Stimulated activated CD4-positive, alpha-beta T cell treated with anti-CD3 and anti-CD28 coated beads, Interleukin-15, amount 100 ng/mL, for 24 hours (primary cell): Measurements from ENCODE around the gene BBLN.

Experiments used
- DNase-seq: peaks from one replicate; pipeline ENCODE4 v3.0.0-alpha.2; 2020

Gene BBLN

GRCh38 chr9:128145951-128146351, 14.1 kb upstream of the BBLN start:
- no peak for DNase-seq

- no peak for DNase-seq
These were observed 13.4 kb upstream of the BBLN start for GRCh38 chr9:128146591-128147120.

GRCh38 chr9:128148509-128149000, 11.5 kb upstream of the BBLN start:
- no peak for DNase-seq

GRCh38 chr9:128149001-128149701, 10.9 kb upstream of the BBLN start, which contains the start of gene LCN2:
LCN2 (plus strand) TSS chr9:128149453; CDS start chr9:128149526, 73 bp downstream.
- DNase-seq: no peak

GRCh38 chr9:128149951-128150593, 10.0 kb upstream of the BBLN start:
- no peak for DNase-seq

- DNase-seq: no peak
These were observed 9.3 kb upstream of the BBLN start for GRCh38 chr9:128150594-128151308.

- no peak for DNase-seq
These were observed 8.5 kb upstream of the BBLN start for GRCh38 chr9:128151309-128152132.

- no peak for DNase-seq
These were observed 7.7 kb upstream of the BBLN start for GRCh38 chr9:128152133-128153059.

GRCh38 chr9:128153060-128153946, 6.8 kb upstream of the BBLN start:
- DNase-seq: no peak

- no peak for DNase-seq
These were observed 5.9 kb upstream of the BBLN start for GRCh38 chr9:128153947-128154695.

- DNase-seq: no peak
These were observed 4.1 kb upstream of the BBLN start for GRCh38 chr9:128155736-128156500.

- peak; percentile 56 for DNase-seq
These were observed 612 bp upstream of the BBLN start for GRCh38 chr9:128159522-128159783.

- peak; percentile 75 for DNase-seq
These were observed 530 bp downstream of the BBLN start for GRCh38 chr9:128160603-128160987.

- DNase-seq: no peak
These were observed 1.3 kb downstream of the BBLN start for GRCh38 chr9:128161215-128161902.

- DNase-seq: no peak
These were observed 2.4 kb downstream of the BBLN start for GRCh38 chr9:128162215-128163026.

GRCh38 chr9:128163027-128163515, 3.0 kb downstream of the BBLN start:
- no peak for DNase-seq
